Keratinocyte (primary cell): ENCODE measurements around the gene SYS1.

ENCODE experiments used
- CTCF ChIP-seq, 3 experiments: IDR thresholded peaks in 1 of 3; conservative IDR thresholded peaks in 1 of 3; optimal IDR thresholded peaks in 1 of 3; 2 replicates in 2 of 3; 3 replicates in 1 of 3; pipeline versions ENCODE3 to v1.5.1; 2011; ENCODE audit warnings: low read length in 3 of 3, mild to moderate bottlenecking in 3 of 3, moderate library complexity in 2 of 3, control low read depth in 1 of 3, inconsistent platforms in 1 of 3; ENCODE audit not compliant: insufficient read depth in 2 of 3; ENCODE audit errors: extremely low read depth in 1 of 3
- EZH2 ChIP-seq: IDR thresholded peaks from one replicate; pipeline ENCODE4 v1.6.1; 2012; ENCODE audit warnings: inconsistent platforms, mild to moderate bottlenecking, low read length, moderate library complexity

GRCh38 chr20:45315672-45316071, 47.3 kb upstream of the SYS1 start:
- no peak for TF ChIP-seq EZH2
- TF ChIP-seq CTCF (optimal IDR thresholded peaks at IDR 0.05 in 1 of 3, IDR thresholded peaks at IDR 0.05 in 1 of 3, conservative IDR thresholded peaks at IDR 0.05 in 1 of 3; ENCODE audit: extremely low read depth in 1 of 3, insufficient read depth in 2 of 3, low read length in 3 of 3), result no peak
